ENCODE data around the gene AOC3.

DNA sequence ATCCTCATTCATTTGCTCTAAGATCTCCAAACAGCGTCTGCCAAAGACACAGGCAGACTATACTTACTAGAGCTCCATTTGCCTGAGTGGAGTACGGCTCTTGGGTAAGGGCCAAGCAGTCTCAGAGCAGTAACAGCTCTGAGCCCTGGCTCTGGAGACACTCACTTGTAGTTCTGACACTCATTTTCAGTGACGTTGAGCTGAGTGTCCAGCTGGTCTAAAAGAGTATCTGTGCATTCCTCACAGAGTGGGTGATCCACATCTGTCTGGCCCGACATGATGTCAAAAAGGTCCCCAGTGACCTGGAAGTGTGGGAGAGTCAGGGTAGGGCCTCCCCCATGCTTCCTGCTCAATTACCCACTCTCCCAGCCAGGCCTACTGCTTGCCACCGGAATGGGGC lies 32.6 kb upstream of the AOC3 start:
- TF ChIP-seq, protein P1, sequence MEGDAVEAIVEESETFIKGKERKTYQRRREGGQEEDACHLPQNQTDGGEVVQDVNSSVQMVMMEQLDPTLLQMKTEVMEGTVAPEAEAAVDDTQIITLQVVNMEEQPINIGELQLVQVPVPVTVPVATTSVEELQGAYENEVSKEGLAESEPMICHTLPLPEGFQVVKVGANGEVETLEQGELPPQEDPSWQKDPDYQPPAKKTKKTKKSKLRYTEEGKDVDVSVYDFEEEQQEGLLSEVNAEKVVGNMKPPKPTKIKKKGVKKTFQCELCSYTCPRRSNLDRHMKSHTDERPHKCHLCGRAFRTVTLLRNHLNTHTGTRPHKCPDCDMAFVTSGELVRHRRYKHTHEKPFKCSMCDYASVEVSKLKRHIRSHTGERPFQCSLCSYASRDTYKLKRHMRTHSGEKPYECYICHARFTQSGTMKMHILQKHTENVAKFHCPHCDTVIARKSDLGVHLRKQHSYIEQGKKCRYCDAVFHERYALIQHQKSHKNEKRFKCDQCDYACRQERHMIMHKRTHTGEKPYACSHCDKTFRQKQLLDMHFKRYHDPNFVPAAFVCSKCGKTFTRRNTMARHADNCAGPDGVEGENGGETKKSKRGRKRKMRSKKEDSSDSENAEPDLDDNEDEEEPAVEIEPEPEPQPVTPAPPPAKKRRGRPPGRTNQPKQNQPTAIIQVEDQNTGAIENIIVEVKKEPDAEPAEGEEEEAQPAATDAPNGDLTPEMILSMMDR (conservative IDR thresholded peaks at IDR 0.05; ENCODE audit: low read depth, low read length), result no peak
- TF ChIP-seq EZH2 (IDR thresholded peaks at IDR 0.05; ENCODE audit: borderline replicate concordance, low read depth, low read length, poor library complexity, severe bottlenecking), result no peak
